Measurements from ENCODE around the gene ASB12.

ASB12 gene

DNA sequence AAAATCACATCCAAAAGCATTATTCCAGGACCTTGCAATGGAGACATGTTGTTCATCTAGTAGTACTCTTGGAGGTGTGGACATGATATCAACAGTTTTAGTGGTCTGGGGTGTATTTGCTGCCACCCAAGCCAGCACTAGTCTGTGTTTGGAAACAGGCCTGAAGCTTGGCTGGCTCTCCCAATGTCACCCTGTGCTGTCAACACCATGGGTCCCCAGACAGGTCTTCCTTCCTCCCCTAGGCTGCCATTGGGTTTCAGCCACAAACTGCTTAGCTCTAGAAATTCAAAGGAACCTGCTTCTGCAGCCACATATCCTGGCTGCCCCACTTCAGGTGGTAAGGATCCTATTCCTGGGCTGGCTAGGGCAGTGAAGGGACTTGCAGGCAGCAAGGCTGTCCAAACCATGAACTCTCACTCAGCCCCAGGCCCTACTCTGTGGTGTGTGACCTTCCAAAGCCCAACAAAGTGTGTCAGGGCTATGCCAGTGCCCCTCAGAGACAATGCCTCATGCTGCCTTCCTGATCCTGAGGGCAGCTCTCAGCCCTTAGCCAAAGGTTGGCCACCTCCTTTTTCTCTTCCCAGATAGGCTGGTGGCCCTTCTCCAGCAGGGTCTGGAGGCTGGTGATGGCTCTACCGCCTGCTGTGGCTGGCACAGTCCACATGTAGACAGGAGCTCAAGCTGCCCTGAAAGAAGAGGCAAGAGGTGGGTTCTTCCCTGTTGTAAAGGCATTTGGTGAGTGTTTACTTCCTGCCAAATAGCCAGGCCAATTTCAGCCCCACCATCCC, 43.2 kb downstream of the ASB12 start:
- DNase-seq (ENCODE audit: low read depth in 2 of 2), result no peak

DNA sequence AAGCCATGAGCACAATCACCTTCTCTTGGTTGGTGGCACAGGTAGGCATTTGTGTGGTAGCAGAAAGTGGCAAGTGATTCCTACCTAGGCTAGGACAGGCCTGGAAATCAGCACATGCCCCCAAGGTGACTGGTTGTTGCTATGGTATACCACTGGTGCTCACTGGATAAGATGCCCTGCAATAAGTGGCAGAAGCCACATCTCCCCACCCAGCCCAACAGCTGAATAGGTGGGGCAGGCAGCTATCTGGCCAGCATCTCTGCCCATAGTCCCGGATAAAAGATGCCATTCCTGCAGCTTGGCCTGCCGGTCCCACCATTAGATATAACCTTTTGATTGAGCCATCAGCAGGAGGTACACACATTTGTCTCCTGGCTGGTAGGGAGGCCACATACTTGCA, 46.0 kb downstream of the ASB12 start:
- no peak for DNase-seq (ENCODE audit: low read depth in 2 of 2)

DNA sequence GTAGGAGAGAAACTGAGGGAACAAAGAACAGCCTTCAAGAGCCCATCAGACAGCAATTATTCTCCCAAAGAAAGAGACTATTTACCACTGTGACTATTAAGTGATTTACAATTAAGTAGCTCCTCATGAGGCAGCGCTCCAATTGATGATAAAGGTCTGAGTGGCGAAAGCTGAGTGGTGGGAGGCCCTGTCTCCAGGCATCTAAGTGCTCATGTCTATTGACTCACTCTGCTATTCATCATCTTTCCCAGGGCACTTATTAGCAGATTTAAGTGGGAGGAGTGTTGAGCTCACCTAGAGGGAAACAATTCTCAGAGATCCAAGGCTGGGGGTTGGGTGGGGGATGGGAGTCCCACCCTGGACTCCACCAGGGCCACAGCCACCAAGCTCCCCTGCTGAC, 48.2 kb downstream of the ASB12 start:
- no peak for DNase-seq (ENCODE audit: low read depth in 2 of 2)

DNA sequence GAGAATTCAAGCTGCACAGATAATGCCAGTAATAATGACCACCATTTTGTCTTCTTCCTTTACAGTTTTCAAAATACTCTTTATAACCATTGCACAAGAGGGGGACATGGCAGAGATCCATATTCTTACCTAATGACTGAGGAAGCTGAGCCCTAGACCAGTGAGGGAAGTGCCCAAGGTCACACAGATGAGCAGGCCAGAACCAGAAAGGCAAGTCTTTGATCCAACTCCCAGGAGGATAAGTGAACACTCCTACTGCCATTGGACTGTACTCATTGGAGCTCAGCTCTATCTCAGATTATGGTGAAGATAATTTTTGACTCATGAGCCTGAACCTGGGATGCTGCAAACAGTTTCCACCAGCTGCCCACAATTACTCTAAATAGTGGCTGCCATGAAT, 53.5 kb downstream of the ASB12 start:
- no peak for DNase-seq (ENCODE audit: low read depth in 2 of 2)

Data from stimulated activated CD4-positive, alpha-beta T cell treated with anti-CD3 and anti-CD28 coated beads, Interleukin-1b, Interleukin-23, amount 100 ng/mL, for 4 hours (primary cell).